B cell (primary cell): ENCODE data around the gene PLAC9.
"Not testable (repeated sequence)": the region's sequence is repeated elsewhere in the genome, so short reads cannot be mapped to it uniquely, and the experiment has no call there.

ENCODE experiments used
- CTCF ChIP-seq: fragments of 200-600 bp; IDR thresholded peaks from one replicate; pipeline ENCODE4 v1.8.0; 2022; ENCODE audit warnings: antibody characterized with exemption, mild to moderate bottlenecking
- EZH2 ChIP-seq: IDR thresholded peaks from 2 replicates; pipeline ENCODE4 v1.6.1; 2012; ENCODE audit warnings: borderline replicate concordance, low read depth, mild to moderate bottlenecking, moderate library complexity, low read length; ENCODE audit not compliant: insufficient read depth, poor library complexity, severe bottlenecking

GRCh38 chr10:80133687-80134086, 1.2 kb downstream of the PLAC9 start:
- not testable (repeated sequence) for TF ChIP-seq CTCF, EZH2
